ENCODE measurements around the gene ASAP2.

The ASAP2 gene

DNA sequence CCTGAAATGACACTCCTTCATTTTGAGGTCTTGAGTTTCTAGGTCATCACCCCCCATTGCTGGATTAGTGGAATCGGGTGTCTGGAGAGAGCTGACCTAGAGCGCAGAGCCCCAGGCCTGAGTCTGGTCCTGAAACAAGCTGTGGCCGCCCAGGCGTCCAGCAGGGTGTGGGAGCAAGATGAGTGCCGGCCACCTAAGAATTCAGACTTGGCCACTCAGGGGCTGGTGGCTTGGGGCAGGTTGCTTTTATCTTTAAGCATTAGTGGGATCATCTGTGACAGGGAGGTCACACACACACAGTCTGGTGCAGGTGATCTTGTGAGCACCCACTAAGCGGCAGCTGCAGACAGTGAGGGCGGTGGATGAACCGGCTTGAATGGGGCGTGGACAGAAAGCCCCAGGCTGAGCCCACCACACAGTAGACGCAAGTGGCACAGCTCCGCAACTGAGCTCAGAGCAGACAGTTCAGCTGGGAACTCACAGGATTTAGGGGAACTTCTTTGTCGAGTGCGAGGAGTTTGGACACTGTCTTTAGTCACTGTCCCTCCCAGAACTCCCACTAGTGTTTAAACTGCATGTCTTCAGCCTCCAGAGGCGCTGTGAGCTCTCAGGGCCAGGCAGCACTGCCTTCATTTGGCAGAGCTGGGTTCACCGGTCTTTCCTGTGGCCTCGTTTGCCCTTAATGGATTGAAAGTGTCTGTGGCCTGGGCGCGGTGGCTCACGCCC is 195.2 kb downstream of the ASAP2 start:
- no peak for DNase-seq (ENCODE audit: low read depth in 3 of 3)

GRCh38 chr2:9403924-9404323 is 197.3 kb downstream of the ASAP2 start:
- DNase-seq (ENCODE audit: low read depth in 3 of 3) = no peak

DNA sequence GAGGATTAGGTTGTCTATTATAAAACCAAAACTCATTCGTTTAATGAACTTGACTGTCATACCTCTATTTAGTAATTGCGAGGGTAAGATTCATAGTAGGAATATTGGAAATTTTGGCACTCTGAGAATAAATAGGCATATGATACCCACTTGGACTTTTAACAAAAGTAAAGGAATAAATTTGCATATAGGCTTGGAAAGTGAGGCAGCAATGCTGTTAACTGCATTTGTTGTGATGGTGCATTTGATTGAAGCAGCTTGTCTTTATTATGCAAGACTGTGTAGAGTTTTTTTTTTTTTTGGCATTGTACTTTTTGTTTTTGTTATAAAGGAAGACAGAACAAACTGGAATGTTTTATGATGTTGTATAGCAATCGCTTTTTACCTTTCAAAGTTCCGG is 197.8 kb downstream of the ASAP2 start:
- DNase-seq (ENCODE audit: low read depth in 3 of 3) = no peak

GRCh38 chr2:9405636-9406035 is 199.0 kb downstream of the ASAP2 start:
- no peak for DNase-seq (ENCODE audit: low read depth in 3 of 3)

GRCh38 chr2:9406529-9407362 is 200.1 kb downstream of the ASAP2 start:
- DNase-seq (ENCODE audit: low read depth in 3 of 3) = no peak

GRCh38 chr2:9407363-9407811 is 200.8 kb downstream of the ASAP2 start:
- no peak for DNase-seq (ENCODE audit: low read depth in 3 of 3)

GRCh38 chr2:9408641-9409151 is 202.1 kb downstream of the ASAP2 start:
- DNase-seq (ENCODE audit: low read depth in 3 of 3) = no peak

- DNase-seq (ENCODE audit: low read depth in 3 of 3) = no peak
Measured at GRCh38 chr2:9410108-9410507, 203.5 kb downstream of the ASAP2 start.

GRCh38 chr2:9412781-9413180 is 206.2 kb downstream of the ASAP2 start:
- no peak for DNase-seq (ENCODE audit: low read depth in 3 of 3)

DNA sequence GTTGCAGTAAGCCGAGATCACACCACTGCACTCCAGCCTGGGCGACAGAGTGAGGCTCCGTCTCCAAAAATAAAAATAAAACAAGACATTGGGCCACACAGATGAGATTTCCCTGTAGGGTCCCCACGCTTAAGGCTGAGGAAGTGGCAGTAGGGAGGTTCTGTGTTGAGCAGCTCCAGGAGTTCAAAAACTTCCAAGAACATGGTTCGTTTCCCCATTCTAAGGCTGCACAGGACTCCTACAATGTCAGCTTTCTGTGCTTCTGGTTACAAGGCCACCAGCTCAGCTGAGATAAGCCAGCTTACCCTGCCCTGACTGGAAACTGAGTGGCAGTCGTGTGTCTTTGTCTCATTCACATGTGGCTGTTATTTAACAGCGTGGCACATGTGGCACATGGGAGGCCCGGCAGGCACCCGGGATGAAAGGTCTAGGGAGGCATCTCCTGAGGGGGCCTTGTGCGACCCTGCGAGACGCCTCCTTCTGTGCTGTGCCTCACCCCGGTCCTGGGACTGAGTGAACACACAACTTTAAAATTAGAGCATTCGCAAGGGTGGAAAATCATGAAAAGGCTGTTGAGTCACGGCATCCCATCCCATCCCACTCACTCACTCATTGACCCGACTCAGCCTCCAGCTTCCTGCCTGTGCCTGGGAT is 209.0 kb downstream of the ASAP2 start:
- no peak for DNase-seq (ENCODE audit: low read depth in 3 of 3)

GRCh38 chr2:9416267-9416961 is 209.8 kb downstream of the ASAP2 start:
- DNase-seq (ENCODE audit: low read depth in 3 of 3) = no peak

GRCh38 chr2:9416962-9417316 is 210.3 kb downstream of the ASAP2 start:
- DNase-seq (ENCODE audit: low read depth in 3 of 3) = no peak

DNA sequence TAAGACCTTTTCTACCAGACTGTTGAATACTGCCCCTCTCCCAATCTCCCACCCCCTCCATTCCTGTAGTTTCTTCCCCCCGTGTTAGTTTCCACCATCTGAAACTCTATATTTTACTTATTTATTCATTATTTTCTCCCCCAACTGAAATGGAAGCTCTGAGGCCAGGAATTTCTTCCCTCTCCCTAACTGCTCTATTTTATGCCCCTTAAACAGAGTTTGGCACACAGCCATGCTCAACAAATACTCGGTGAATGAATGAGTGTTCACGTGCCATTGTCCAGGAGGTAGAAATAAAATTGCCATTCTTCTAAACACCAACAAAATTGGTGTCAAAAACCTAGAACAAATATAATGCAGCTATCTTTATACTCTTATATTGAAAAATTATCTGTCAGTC is 211.1 kb downstream of the ASAP2 start:
- DNase-seq (ENCODE audit: low read depth in 3 of 3) = no peak

DNA sequence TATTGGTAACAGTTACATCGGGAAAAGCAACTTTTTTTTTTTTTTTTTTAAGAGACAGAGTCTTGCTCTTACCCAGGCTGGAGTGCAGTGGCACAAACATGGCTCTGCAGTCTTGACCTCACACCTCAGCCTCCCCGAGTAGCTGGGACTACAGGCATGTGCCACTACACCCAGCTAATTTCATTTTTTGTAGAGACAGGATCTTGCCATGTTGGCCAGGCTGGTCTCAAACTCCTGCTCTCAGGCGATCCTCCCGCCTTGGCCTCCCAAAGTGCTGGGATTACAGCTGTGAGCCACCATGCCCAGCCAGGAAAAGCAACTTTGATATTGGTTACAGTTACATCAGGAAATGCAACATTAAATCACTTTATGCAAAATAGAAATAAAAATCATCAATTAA is 212.1 kb downstream of the ASAP2 start:
- DNase-seq (ENCODE audit: low read depth in 3 of 3) = no peak

- no peak for DNase-seq (ENCODE audit: low read depth in 3 of 3)
Measured at GRCh38 chr2:9419541-9419940, 212.9 kb downstream of the ASAP2 start.

DNA sequence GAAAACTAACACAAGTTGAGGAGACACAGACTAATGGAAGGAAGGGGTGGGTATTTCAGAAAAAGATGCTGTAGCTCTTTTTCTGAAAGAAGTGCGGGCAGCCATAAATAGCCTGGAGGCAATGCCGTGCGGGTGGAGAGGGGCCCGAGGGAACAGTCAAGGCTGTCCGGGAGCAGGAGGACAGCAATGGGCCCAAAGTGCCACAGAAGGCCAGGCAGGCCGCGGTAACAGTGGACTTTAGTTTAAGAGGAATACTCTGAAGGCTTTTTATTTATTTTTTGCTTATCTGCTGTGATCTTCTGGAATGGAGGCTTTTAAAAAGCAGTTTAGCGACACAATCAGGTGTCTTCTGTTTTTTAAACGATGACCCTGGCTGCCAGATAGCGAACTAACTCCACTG is 213.9 kb downstream of the ASAP2 start:
- no peak for DNase-seq (ENCODE audit: low read depth in 3 of 3)

GRCh38 chr2:9422321-9423099 is 215.9 kb downstream of the ASAP2 start:
- peak; percentile 22 to 34 (median 23) for DNase-seq (ENCODE audit: low read depth in 3 of 3)

DNA sequence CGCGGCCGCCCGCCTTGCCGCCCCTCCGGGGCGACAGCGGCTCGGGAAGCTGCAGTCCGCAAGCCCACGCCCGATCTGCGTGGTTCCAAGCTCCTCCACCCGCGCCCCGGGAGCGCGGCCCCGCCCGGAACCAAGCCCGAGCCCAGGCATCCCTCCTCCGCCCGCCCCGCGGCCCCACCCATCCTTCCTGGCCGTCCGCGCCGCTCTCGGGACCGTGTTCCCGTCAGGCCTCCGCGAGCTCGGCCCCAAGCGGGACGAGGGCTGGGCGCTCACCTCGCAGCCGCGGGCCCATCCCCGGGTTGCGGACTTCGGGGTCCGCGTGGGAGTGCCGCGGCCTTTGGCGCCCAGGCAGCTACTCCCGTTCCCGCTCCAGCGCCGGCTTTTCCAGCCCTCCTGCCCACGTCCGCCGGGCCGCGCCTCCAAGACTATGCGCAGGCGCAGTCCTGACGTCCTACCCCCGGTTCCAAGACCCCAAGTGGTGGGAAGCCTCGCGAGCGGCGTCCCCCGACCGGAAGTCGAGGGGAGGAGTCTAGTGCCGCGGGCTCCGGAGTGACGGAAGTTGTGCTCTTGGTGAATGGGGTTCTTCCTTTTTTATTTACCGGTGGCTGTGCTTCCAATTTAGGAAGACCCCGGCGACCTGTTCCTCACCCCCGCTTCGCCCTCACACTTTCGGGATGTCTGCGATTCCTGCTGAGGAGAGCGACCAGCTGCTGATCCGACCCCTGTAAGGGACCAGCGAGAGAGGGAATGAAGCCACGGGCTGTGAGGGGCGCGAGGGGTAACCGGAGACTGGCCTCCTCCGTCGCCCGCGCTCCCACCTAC is 216.7 kb downstream of the ASAP2 start, which contains the start of the genes CPSF3 and ITGB1BP1:
Gene CPSF3 (plus strand): TSS at position 555 of the 822 bp plus-strand sequence. CDS start 120 bp downstream, at position 675.
Gene ITGB1BP1 (minus strand): TSS at position 429 of the 822 bp plus-strand sequence. CDS start 4,831 bp downstream, outside the sequence.
- DNase-seq (ENCODE audit: low read depth in 3 of 3) = peak; percentile 91 to 94 (median 94)

GRCh38 chr2:9423922-9424272 is 217.3 kb downstream of the ASAP2 start:
- DNase-seq (ENCODE audit: low read depth in 3 of 3) = peak in 1 of 3 experiments; percentile 8

Data from stimulated activated CD4-positive, alpha-beta T cell treated with anti-CD3 and anti-CD28 coated beads, TNF-alpha, amount 100 ng/mL, for 4 hours (primary cell).